ENCODE results near the gene TMEM167A. TPM values are rescaled to one million over a fixed set of nuclear protein-coding genes. Genes with fewer than 3 reads are reported as not detected.

The TMEM167A gene
- total RNA-seq, 1 donor from 2014 or later: 49.1 TPM

- H3K9me3 ChIP-seq (replicated peaks): no peaks in the 10 kb centered on the region
- DNase-seq: no peak
- no peaks in the 10 kb centered on the region for H3K36me3 ChIP-seq
- TF ChIP-seq CTCF (IDR thresholded peaks at IDR 0.05; ENCODE audit: borderline replicate concordance): no peak
- no peak overlapping the region for H3K27ac ChIP-seq (replicated peaks)
- no peaks in the 10 kb centered on the region for H3K27me3 ChIP-seq (ENCODE audit: low read depth)
- no peaks in the 10 kb centered on the region for H3K4me1 ChIP-seq
- no peak overlapping the region for H3K4me3 ChIP-seq
- intact Hi-C loops (cut with micrococcal nuclease): no loop called here
Observed at GRCh38 chr5:83003791-83004190, 73.4 kb downstream of the TMEM167A start.

Other genes with a start within 250 kb of the TMEM167A start
- 5.2 TPM for gene XRCC4, start 153 bp upstream of the TMEM167A start, total RNA-seq